DND-41 (cell line): ENCODE data around the gene INSYN2A.

ENCODE experiments used
- ATAC-seq: fragments of 200-7000 bp; cut with Tn5 transposase; 3 replicates; pipeline ENCODE4 v1.9.1; 2021; ENCODE audit warnings: low read depth; ENCODE audit not compliant: insufficient read depth
- DNase-seq: peaks from one replicate; pipeline ENCODE4 v3.0.0-alpha.2; 2020
- H2AFZ ChIP-seq: 2 replicates; pipeline ENCODE4 v1.6.0; 2012; ENCODE audit warnings: low read depth, low read length
- H3K27ac ChIP-seq: 2 replicates; pipeline ENCODE4 v1.5.1; 2012; ENCODE audit warnings: low read length, inconsistent platforms
- H3K27me3 ChIP-seq: fragments of 200-600 bp; sonication (generic); 2 replicates; pipeline ENCODE4 v1.6.0; 2012; ENCODE audit warnings: low read length, mild to moderate bottlenecking, inconsistent platforms; ENCODE audit not compliant: insufficient read depth, poor library complexity
- H3K36me3 ChIP-seq: 2 replicates; pipeline ENCODE4 v1.5.1; 2012; ENCODE audit warnings: low read length, inconsistent platforms; ENCODE audit not compliant: insufficient read depth
- H3K4me1 ChIP-seq: 2 replicates; pipeline ENCODE4 v1.5.1; 2012; ENCODE audit warnings: mild to moderate bottlenecking, low read length; ENCODE audit not compliant: insufficient read depth
- H3K4me2 ChIP-seq: 2 replicates; pipeline ENCODE4 v1.6.0; 2012; ENCODE audit warnings: mild to moderate bottlenecking, moderate library complexity, low read length, inconsistent platforms; ENCODE audit not compliant: insufficient read depth
- H3K4me3 ChIP-seq, 2 experiments: fragments of 200-600 bp in 1 of 2; shearing (Covaris generic) in 1 of 2; 2 replicates each; pipeline ENCODE4 v1.5.1; 2012 to 2016; ENCODE audit warnings: inconsistent platforms in 2 of 2, low read length in 2 of 2, mild to moderate bottlenecking in 2 of 2, low read depth in 1 of 2, moderate library complexity in 1 of 2
- H3K79me2 ChIP-seq: 2 replicates; pipeline ENCODE4 v1.6.0; 2012; ENCODE audit warnings: low read length, inconsistent platforms; ENCODE audit not compliant: insufficient read depth
- H3K9ac ChIP-seq: 2 replicates; pipeline ENCODE4 v1.6.0; 2012; ENCODE audit warnings: low read depth, mild to moderate bottlenecking, inconsistent platforms, low read length, moderate library complexity
- H3K9me3 ChIP-seq: 2 replicates; pipeline ENCODE4 v1.5.1; 2012; ENCODE audit warnings: low read length, moderate library complexity, mild to moderate bottlenecking, inconsistent platforms; ENCODE audit not compliant: insufficient read depth, severe bottlenecking
- H4K20me1 ChIP-seq: 2 replicates; pipeline ENCODE4 v1.6.0; 2012; ENCODE audit warnings: low read length; ENCODE audit not compliant: insufficient read depth
- CTCF ChIP-seq: IDR thresholded peaks from 2 replicates; pipeline ENCODE4 v1.5.1; 2012; ENCODE audit warnings: borderline replicate concordance, low read length, moderate library complexity, mild to moderate bottlenecking; ENCODE audit not compliant: poor library complexity, severe bottlenecking; ENCODE audit errors: extremely low read depth
- EZH2 ChIP-seq: IDR thresholded peaks from 3 replicates; pipeline ENCODE4 v1.6.1; 2012; ENCODE audit warnings: borderline replicate concordance, low read depth, mild to moderate bottlenecking, moderate library complexity, low read length, inconsistent platforms; ENCODE audit not compliant: severe bottlenecking

The INSYN2A gene

GRCh38 chr10:127182161-127182560 is 14.2 kb downstream of the INSYN2A start:
- H3K79me2 ChIP-seq: no peaks in the 10 kb centered on the region
- no peaks in the 10 kb centered on the region for H3K9me3 ChIP-seq
- no peak overlapping the region for H2AFZ ChIP-seq
- no peak overlapping the region for H3K27ac ChIP-seq
- H3K4me1 ChIP-seq: no peaks in the 10 kb centered on the region
- TF ChIP-seq CTCF (no peak), EZH2 (no peak)
- no peaks in the 10 kb centered on the region for H4K20me1 ChIP-seq
- peaks cover 5% of the 10 kb centered on the region for H3K27me3 ChIP-seq
- H3K4me2 ChIP-seq: no peak overlapping the region
- no peak overlapping the region for H3K4me3 ChIP-seq
- no peaks in the 10 kb centered on the region for H3K36me3 ChIP-seq
- no peak overlapping the region for H3K9ac ChIP-seq
- ATAC-seq: no peak
- DNase-seq: no peak

GRCh38 chr10:127179612-127180250 is 16.7 kb downstream of the INSYN2A start:
- peaks cover 5% of the 10 kb centered on the region for H3K27me3 ChIP-seq
- H3K27ac ChIP-seq: no peak overlapping the region
- DNase-seq (no peak), ATAC-seq (no peak)
- TF ChIP-seq CTCF (no peak), EZH2 (no peak)
- no peak overlapping the region for H3K4me2 ChIP-seq
- no peak overlapping the region for H3K9ac ChIP-seq
- H3K36me3 ChIP-seq: no peaks in the 10 kb centered on the region
- no peaks in the 10 kb centered on the region for H3K79me2 ChIP-seq
- H2AFZ ChIP-seq: no peak overlapping the region
- no peaks in the 10 kb centered on the region for H3K9me3 ChIP-seq
- H3K4me1 ChIP-seq: no peaks in the 10 kb centered on the region
- H3K4me3 ChIP-seq: no peak overlapping the region
- no peaks in the 10 kb centered on the region for H4K20me1 ChIP-seq

DNA sequence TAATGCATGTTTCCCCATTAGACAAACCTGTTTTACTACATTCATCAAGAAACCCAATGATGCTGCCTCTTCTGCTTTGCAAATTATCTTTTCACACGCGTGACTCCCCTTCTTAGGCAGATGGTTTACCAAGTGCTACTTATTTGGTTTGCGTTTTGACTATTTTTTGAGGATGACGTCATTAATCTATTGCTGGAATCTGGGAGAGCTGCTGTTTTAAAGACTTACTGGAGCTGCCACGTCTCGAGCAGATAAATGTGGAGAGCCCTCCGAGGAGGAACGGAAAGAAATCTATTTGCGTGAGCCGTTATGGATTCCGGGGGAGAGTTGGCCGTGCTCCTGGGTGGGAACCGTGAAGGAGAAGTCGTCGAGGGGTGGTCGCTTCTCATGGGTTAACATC is 19.7 kb downstream of the INSYN2A start:
- Histone ChIP-seq H3K79me2 (no peaks in the 10 kb centered on the region), H2AFZ (no peak overlapping the region), H3K4me1 (no peaks in the 10 kb centered on the region), H3K9ac (no peak overlapping the region), H3K27ac (no peak overlapping the region), H4K20me1 (no peaks in the 10 kb centered on the region), H3K27me3 (peaks cover 2% of the 10 kb centered on the region), H3K4me2 (no peak overlapping the region), H3K36me3 (no peaks in the 10 kb centered on the region), H3K9me3 (no peaks in the 10 kb centered on the region), H3K4me3 (no peak overlapping the region)
- TF ChIP-seq CTCF (no peak), EZH2 (no peak)
- ATAC-seq (no peak), DNase-seq (no peak)
